Activated CD8-positive, alpha-beta memory T cell treated with anti-CD3 and anti-CD28 coated beads for 36 hours (primary cell): ENCODE measurements around the gene EFEMP1. TPM values are rescaled to one million over a fixed set of nuclear protein-coding genes. Genes with fewer than 3 reads are reported as not detected.

Experiments
- CTCF ChIA-PET: fragments of 350-600 bp; sonication (Branson Sonifier 250); formaldehyde crosslinking; loops from one replicate; lab custom pipeline; 2021; ENCODE audit warnings: antibody characterized with exemption; lab: Charles Lee
- POLR2A ChIA-PET: fragments of 350-600 bp; sonication (Branson Sonifier 250); formaldehyde crosslinking; loops from one replicate; lab custom pipeline; 2021; ENCODE audit warnings: antibody characterized with exemption; lab: Charles Lee
- total RNA-seq, 2 experiments: library from RNA; stranded (reverse); gene quantifications; one replicate each; pipeline ENCODE4 v1.2.3, GENCODE V29; 2021

The EFEMP1 gene
- total RNA-seq, 2 experiments from 2014 or later: not detected

DNA sequence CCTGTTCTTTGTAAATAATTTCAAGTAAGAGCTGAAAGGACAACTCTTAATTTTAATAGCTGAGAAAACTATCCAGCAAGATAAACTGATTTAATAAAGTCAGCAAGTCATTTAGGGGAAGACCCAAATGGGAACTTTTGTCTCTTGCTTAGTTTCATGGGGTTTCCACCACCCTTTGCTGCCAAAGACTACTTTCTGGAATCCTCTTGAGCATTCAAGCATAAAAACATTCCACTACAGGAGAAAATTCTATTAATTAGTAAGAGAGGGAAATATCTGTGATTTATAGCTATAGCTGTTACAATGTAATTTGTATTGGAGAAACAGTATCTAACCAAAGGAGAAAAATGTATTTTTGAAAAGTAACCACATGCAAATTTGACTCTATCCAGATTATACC lies 20.6 kb downstream of the EFEMP1 start:
- ChIA-PET CTCF (no interaction called here), POLR2A (no interaction called here)

DNA sequence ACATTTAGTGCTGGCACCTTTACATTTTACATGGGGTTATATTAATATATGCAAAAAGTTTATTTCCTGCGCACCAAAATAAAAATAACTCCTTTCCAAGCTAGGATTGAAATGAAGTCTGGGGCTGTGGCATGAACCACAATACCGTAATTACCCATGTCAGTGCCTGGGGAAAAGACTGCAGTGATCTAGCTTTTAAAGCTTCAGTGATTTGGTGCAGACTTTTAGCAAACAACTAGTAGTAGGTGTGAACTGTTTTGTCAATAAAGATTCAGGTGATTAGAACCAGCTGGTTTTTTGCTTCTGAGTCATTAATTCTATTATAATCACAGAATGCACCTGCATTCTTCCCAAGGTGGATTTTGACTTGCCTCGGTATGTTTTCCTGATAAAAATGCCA lies 21.2 kb downstream of the EFEMP1 start:
- POLR2A ChIA-PET: no interaction called here
- CTCF ChIA-PET: no interaction called here

DNA sequence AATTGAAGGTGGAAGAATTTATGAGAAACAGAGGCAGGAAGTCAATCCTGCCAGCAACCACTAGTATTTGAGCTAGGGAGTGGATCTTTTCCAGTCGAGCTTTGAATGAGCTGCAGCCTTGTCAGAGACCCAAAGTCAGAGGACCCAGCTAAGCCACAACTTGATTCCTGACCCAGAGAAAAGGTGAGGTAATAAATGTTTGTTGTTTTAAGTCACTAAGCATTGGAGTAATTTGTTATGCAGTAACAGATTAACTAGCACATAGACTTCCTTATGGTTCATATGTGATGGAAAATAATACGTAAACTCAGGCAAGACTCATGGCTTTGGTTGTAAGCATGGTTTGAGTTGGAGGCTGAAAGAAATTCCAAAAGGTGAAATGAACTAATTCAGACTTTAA lies 21.6 kb downstream of the EFEMP1 start:
- ChIA-PET CTCF (no interaction called here), POLR2A (no interaction called here)

DNA sequence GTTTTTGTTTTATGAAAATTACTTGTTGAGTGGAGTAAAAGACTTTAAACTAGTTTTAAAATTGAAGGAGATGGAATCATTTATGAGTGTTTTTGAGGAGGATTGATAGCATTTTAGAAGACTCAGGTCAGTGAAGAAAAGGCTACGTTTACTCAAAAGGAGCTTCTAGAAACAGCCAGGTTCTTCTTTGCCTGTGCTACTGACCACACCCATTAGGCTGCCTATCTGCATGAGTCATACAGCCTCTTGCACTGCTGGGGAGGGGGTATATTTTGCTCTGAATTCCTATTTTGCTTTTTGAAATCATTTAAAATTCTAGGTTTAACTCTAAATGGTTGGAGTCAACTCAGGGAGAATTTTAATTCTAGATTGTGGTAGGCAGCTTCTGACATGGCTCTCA lies 22.3 kb downstream of the EFEMP1 start:
- ChIA-PET CTCF (no interaction called here), POLR2A (no interaction called here)

DNA sequence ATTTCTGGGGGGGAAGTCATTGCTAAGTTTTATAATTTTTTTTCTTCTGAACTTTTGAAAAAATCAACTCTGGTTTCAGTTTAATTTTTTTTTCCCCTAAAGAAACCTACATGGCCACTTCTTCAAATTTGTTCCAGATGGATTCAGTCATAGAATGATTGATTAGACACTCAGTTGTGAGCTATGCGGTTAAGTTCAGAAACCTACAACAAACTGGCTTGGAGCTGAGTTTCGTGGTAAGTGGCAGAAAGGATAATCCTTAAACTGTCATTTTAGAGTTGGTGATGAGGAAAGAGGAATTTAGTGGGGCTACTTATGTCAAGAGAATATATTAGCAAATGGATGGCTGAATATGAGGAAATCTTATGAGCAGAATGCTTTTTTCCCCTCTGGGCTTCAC lies 23.7 kb downstream of the EFEMP1 start:
- POLR2A ChIA-PET: no interaction called here
- CTCF ChIA-PET: no interaction called here

DNA sequence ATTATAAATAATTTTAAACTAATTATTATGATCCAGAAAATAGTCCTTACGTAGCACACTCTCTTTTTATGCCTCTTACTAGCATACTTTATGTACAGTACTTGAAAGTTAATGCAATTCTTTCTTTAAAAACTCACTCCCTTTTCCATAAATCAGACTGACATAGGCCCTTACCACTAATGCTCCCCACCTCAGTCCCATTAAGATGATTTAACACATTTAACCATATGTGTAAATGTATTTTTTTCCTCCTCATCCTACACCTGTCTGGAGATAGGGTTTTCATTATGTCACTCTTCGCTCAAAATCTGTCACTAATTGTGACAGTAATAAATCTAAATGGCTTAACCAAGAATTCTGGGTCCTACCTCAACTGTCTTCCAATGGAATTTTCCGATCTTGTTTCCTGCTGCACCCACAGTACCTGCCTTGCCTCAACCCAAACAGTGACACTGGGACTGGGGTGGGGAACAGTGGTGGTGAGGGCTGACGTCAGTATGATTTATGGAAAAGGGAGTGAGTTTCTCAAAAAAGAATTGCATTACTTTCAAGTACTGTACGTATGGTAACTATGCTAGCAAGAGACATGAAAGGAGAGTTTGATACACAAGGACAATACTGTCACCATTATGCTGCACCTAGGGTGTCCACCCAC lies 25.1 kb downstream of the EFEMP1 start:
- ChIA-PET POLR2A (no interaction called here), CTCF (no interaction called here)

DNA sequence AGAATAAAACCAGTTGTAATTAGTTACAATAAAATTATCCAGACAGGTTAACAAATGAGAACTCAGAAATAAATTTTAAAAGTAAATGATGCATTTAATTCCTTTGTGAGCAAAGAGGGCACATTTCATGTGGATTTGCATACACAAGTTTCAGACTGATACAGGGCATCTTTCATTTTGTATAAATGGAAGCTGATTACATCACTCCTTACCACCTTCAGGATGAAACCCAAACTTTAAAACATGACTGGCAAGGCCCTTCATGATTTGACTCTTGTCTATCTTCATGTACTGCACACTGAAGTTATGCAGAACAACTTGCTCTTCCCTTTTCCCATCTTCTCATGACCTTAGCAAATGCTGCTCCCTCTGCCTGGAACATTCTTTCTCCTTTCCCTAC lies 26.9 kb downstream of the EFEMP1 start:
- POLR2A ChIA-PET: no interaction called here
- CTCF ChIA-PET: no interaction called here

DNA sequence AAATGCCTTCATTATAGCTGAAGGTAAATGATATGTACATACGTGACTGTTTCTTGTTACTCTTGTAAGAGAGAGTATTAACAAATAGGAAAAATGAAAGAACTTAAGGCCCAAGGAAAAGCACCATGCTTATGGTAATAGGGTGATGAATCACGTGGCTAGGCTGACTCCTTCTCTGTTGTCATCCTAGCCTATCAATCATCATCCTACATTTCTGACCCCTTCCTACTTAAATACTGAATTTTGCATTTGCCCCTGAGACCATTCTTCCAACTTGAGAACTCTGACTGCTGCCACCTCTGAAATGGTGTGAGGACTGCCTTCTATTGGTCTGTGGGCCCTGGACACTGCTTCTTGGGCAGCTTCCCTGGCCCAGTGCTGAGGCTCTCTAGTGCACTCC lies 28.9 kb downstream of the EFEMP1 start:
- ChIA-PET POLR2A (no interaction called here), CTCF (no interaction called here)

DNA sequence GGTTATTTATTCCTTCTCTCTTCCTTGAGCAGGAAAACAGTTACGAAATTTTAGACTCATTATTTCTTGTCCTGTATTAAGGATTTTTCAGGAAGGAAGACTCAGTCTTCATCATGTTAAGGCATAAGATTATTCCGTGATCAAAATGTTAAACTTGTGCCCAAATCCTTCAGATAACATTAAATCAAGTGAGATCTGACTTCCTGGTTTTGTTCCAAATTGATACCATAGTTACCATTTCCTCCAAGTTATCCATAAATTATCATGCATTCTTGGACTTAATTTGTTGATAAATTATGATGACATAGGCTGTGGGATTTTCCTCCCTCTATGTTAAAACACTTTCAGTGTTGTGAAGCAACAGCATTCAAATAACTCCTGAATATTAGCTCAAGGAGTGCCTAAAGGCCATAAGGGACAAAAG lies 31.9 kb downstream of the EFEMP1 start:
- CTCF ChIA-PET: no interaction called here
- POLR2A ChIA-PET: no interaction called here

DNA sequence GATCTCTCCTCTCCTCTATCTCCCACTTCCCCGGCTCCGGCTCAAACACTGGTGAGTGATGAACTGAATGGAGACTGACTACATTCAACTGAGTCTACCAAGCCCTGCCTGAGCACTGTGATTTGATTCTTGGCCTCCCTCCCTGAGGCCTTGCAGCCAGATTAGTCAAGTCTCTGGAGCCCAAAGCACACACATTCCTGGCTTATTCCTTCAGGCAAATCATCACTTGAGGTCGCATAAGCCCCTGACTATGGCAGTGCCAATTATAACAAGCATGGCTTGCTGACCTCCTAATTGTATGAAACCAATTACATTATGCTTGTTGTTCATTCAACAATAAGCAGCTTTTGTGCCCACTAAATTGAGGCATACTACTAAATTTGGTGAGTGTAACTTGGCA lies 34.6 kb downstream of the EFEMP1 start:
- CTCF ChIA-PET: no interaction called here
- POLR2A ChIA-PET: no interaction called here

DNA sequence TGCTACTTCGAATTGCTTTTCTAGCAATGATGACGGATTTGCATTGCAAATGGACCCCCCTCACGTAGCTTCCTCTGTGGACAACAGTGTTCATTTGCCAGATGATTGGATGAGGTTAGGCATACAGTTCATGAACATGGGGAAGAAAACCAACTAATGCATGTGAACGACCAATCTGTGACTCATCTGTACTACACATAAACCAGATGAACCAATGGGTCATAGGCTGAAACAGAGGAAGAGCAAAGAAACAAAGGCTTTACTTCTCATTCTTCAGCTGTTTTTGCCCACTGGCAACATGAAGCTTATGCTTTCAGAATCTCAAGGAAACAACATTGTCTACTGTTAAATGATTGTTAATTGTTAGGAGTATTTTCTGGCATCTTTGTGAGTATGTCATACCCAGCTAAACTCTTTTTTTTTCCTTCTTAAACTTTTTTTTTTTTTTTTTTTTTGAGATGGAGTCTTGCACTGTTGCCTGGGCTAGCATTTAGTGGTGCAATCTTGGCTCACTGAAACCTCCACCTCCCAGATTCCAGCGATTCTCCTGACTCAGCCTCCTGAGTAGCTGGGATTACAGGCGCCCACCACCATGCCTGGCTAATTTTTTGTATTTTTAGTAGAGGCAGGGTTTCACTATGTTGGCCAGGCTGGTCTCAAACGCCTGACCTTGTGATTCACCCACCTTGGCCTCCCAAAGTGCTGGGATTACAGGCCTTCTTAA lies 35.5 kb downstream of the EFEMP1 start:
- CTCF ChIA-PET: no interaction called here
- POLR2A ChIA-PET: no interaction called here

DNA sequence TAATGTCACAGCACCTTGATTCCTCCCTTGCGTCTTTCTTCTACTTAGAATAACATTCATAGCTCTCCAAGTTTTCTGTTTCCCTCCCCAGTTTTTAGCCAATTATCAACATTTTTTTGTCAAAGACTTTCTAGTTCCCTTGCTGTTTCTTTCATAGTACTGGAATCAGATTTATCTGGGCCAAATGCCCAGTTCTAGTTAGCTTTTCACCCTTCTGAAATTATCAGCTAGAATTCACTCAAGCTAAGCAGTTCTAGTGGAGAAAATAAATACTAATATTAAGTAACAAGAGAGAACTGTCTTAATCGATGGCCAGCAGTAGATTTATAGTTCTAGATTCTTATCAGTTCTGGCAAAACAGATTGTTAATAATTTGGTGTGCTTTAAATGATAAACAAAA lies 36.2 kb downstream of the EFEMP1 start:
- POLR2A ChIA-PET: no interaction called here
- CTCF ChIA-PET: no interaction called here

DNA sequence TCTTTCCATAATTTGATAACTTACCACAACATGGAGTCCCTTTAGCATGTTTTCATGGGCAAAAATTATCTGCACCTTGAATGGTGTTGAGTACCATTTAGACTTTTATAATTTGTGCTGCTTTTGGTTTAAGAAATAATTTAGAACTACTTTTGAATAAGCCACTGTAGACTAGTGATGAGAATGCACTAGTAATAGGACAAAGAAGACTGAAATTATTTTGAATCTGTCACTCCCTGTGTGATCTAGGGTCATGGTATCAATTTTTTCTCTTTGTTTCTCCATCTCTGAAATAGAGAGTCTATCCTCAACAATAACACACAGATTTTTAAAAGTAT lies 37.7 kb downstream of the EFEMP1 start:
- POLR2A ChIA-PET: no interaction called here
- CTCF ChIA-PET: no interaction called here

DNA sequence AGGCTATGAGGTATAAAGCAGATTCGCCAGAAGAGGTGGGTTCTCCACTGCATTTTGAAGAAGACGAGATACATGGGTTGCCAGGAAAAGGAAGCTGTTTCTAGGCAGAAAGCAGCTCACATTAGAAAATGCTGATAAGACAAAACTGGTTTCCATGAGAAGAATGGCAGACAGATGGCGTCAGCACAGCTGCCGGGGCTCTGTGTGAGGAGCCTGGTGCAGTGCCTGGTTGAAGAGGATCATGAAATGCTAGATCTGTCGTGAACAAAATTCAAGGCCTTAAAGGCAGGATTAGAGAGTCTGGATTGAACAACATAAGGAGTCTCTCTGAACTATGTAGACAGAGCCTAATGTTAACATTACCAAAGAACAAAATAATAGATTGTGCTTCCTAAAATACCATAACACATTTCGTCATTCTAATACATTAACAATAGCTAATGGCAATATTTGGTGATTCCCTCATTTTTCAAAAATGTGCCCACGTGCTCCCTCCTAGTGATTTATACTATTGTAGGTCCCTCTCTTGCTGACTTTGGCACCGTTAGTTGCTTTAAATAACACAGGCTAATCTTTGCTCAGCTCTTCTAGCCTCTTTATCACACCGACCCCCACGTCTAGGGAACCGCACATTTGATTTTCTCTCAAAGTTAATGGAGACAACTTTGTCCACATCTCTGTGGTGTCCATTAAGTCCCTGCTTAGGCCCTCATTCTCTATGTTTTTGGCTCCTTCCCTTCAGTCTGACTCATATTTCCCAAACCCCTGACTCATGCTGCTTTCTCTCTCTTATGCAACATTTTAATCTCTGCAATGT lies 38.2 kb downstream of the EFEMP1 start:
- POLR2A ChIA-PET: no interaction called here
- CTCF ChIA-PET: no interaction called here

DNA sequence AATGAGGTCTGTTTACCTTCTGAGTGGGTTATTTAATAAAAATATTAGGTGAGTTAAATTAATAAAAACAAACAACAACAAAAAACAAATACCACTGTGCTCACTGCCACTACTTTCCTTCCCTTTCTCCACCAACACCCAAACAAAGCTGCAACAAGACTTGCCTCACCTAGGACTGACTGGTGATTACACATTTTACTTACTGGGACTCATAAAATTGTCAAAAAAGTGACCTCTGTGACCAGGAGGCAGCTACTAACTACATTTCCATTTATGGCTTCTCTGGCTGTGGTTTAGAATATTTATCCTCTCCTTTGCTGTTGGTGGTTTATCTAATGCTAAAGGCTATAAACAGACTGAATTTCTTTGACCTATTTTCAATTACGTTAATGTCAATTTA lies 39.8 kb downstream of the EFEMP1 start:
- ChIA-PET POLR2A (no interaction called here), CTCF (no interaction called here)

DNA sequence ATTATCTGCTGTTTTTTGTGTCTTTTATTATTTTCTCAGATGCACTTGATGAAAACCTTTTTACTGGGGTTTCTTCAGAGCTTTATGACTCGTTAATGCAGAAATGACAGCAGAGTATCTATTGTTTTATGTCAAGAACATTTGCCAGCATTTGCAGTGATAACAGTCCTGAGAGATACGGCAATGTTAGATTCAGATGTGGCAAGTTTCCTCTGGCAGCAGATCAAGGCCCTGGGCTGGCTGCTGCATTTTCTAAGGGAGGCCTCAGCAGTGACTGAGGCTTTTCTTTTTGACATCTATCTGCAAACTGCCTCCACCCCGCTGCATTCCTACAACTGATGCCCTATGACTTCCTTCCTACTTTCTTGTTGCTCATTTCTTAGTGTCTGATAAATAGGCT lies 40.2 kb downstream of the EFEMP1 start:
- ChIA-PET POLR2A (no interaction called here), CTCF (no interaction called here)

DNA sequence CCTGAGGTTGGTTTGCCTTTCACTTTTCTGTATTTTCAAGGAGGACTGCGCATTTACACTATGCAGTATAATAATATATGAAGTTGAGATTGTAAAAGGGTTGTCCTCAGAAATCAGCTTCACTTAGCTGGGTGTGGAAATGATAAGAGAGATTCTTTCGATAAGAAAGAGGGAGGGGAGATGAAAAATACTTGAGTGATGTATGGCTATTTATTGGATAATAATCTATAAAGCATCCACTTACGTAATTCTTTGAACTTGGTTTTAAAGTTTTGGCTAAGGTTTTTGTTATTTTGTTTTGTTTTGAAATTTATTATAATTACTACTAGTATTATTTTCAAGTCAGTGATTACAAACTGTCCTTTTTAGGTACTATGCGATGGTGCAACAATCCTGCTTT lies 40.6 kb downstream of the EFEMP1 start:
- POLR2A ChIA-PET: no interaction called here
- CTCF ChIA-PET: no interaction called here

DNA sequence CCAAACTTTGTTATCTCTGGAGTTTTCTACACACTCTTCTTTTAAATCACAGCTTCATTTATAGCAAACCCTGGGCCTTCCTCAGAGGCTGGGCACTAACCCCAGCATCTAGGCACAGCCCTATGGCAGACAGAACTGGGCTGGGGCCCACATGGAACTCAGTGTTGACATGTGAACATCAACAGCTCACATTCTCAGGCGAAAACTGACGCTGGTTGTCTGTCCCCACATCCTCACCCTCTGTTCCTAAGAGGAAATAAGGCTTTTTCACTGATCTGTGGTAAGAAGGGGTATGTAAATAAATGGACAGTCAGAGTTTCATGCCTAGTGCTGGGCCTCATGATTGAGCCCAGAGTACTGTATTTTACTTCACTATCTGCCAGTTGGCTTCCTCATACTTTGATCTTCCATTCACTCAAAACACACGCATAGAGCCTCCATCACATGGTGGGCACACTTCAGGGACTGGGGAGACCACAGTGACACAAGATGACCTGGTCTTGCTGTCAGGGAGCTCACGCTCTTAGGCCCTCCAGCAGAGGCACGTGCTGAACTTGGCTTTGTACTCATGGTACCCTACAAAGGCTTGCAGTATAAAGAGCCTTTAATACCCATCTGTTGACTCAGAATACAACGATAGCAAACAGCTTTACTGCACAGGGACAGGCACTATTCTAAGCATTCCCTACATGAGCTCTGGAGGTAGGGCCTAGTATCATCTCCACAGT lies 43.0 kb downstream of the EFEMP1 start:
- ChIA-PET CTCF (no interaction called here), POLR2A (no interaction called here)

DNA sequence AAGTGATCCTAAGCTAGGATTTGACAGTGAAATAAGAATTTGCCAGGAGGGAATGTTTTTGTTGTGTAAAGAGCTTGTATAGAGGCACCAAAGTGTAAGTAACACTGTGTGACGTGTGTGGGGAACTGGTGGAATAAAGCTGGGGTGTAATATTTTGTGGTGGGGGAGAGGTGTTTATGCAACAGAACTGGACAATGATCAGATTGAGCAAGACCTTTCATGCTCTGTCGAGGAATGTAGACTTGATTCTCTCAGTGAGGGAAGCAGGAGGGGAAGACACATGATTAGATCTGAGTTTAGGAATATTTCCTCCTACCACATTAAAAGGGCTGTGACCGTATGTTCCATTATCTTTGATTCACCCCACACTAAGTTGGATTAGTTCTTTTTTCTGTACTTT lies 43.6 kb downstream of the EFEMP1 start:
- ChIA-PET POLR2A (no interaction called here), CTCF (no interaction called here)

DNA sequence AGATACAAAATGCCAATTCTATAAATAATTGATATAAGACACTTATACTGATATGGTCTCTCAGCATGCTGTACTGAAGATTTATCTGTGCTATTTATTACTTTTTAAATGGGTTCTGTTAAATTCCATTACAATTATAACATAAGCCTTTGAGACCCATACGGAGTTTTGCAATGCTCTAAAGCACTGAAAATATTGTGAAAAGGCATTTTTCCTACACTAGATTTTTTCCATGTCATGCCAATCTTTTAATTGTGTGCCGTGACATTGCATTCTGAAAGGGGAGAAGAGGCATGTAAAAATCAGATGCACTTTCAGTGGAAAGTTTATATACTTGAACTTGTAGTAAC lies 46.5 kb downstream of the EFEMP1 start:
- CTCF ChIA-PET: no interaction called here
- POLR2A ChIA-PET: no interaction called here
